ENCODE data around the gene POM121L2. TPM values are rescaled to one million over a fixed set of nuclear protein-coding genes. Genes with fewer than 3 reads are reported as not detected.

Gene POM121L2
- total and polyA plus RNA-seq, 4 donors = not detected

GRCh38 chr6:27312950-27313271 lies 838 bp upstream of the POM121L2 start:
- no peaks in the 10 kb centered on the region for H3K9me3 ChIP-seq (ENCODE audit: control insufficient read depth in 4 of 4, low read length in 3 of 4)
- DNase-seq (ENCODE audit: low spot score) = no peak
- peaks cover 5 to 8% (median 8%) of the 10 kb centered on the region in 4 donors for H3K4me1 ChIP-seq (ENCODE audit: control insufficient read depth in 4 of 4, insufficient read depth in 4 of 4, low read length in 3 of 4)
- peaks cover 5 to 18% (median 8%) of the 10 kb centered on the region in 4 donors for H3K27me3 ChIP-seq (ENCODE audit: control insufficient read depth in 4 of 4, insufficient read depth in 4 of 4, low read length in 3 of 4)
- TF ChIP-seq NR2F2 (IDR thresholded peaks at IDR 0.05) (no peak), RAD21 (IDR thresholded peaks at IDR 0.05) (no peak)
- H3K9ac ChIP-seq (ENCODE audit: low read depth in 1 of 2, low read length in 2 of 2) = no peak overlapping the region
- H3K4me3 ChIP-seq (ENCODE audit: low read depth in 1 of 3, low read length in 3 of 3) = peak overlapping the region in 1 of 3 donors; percentile 56
- no peaks in the 10 kb centered on the region for H3K36me3 ChIP-seq (ENCODE audit: control insufficient read depth in 4 of 4, insufficient read depth in 3 of 4, low read depth in 1 of 4, low read length in 3 of 4)
- H3K27ac ChIP-seq (ENCODE audit: low read depth in 1 of 2, low read length in 2 of 2) = no peak overlapping the region
- WGBS = 22% methylated on average over 8 of the region's 8 CpGs

GRCh38 chr6:27311806-27312145 lies 297 bp downstream of the POM121L2 start:
- Histone ChIP-seq H3K4me3 (ENCODE audit: low read depth in 1 of 3, low read length in 3 of 3) (peak overlapping the region in 1 of 3 donors; percentile 56), H3K36me3 (ENCODE audit: control insufficient read depth in 4 of 4, insufficient read depth in 3 of 4, low read depth in 1 of 4, low read length in 3 of 4) (no peaks in the 10 kb centered on the region), H3K27me3 (ENCODE audit: control insufficient read depth in 4 of 4, insufficient read depth in 4 of 4, low read length in 3 of 4) (peaks cover 5 to 20% (median 8%) of the 10 kb centered on the region in 4 donors), H3K9ac (ENCODE audit: low read depth in 1 of 2, low read length in 2 of 2) (no peak overlapping the region), H3K27ac (ENCODE audit: low read depth in 1 of 2, low read length in 2 of 2) (no peak overlapping the region), H3K9me3 (ENCODE audit: control insufficient read depth in 4 of 4, low read length in 3 of 4) (no peaks in the 10 kb centered on the region), H3K4me1 (ENCODE audit: control insufficient read depth in 4 of 4, insufficient read depth in 4 of 4, low read length in 3 of 4) (peaks cover 5 to 8% (median 8%) of the 10 kb centered on the region in 4 donors)
- TF ChIP-seq ZBTB33 (IDR thresholded peaks at IDR 0.05) (no peak), EGR1 (IDR thresholded peaks at IDR 0.05; ENCODE audit: low read depth in 2 of 2) (no peak), FOXA2 (IDR thresholded peaks at IDR 0.05) (no peak), HNF4A (conservative IDR thresholded peaks at IDR 0.05) (no peak), YY1 (IDR thresholded peaks at IDR 0.05) (no peak), NR2F2 (IDR thresholded peaks at IDR 0.05) (no peak), MAX (IDR thresholded peaks at IDR 0.05) (no peak)
- no peak for DNase-seq (ENCODE audit: low spot score)
- 21% methylated on average over 19 of the region's 19 CpGs for WGBS

GRCh38 chr6:27303613-27304272 lies 8.3 kb downstream of the POM121L2 start:
- Histone ChIP-seq H3K4me3 (ENCODE audit: low read depth in 1 of 3, low read length in 3 of 3) (no peak overlapping the region), H3K36me3 (ENCODE audit: control insufficient read depth in 4 of 4, insufficient read depth in 3 of 4, low read depth in 1 of 4, low read length in 3 of 4) (no peaks in the 10 kb centered on the region), H3K4me1 (ENCODE audit: control insufficient read depth in 4 of 4, insufficient read depth in 4 of 4, low read length in 3 of 4) (no peaks in the 10 kb centered on the region), H3K9me3 (ENCODE audit: control insufficient read depth in 4 of 4, low read length in 3 of 4) (peaks cover 3 to 10% (median 4%) of the 10 kb centered on the region in 4 donors), H3K9ac (ENCODE audit: low read depth in 1 of 2, low read length in 2 of 2) (no peak overlapping the region), H3K27ac (ENCODE audit: low read depth in 1 of 2, low read length in 2 of 2) (no peak overlapping the region), H3K27me3 (ENCODE audit: control insufficient read depth in 4 of 4, insufficient read depth in 4 of 4, low read length in 3 of 4) (peaks cover 2 to 18% (median 12%) of the 10 kb centered on the region in 4 donors)
- 40% methylated on average over 16 of the region's 16 CpGs for WGBS
- no peak for DNase-seq (ENCODE audit: low spot score)
- TF ChIP-seq ATF3 (IDR thresholded peaks at IDR 0.05) (no peak), REST (IDR thresholded peaks at IDR 0.05) (no peak), NR2F2 (IDR thresholded peaks at IDR 0.05) (no peak), RXRA (IDR thresholded peaks at IDR 0.05) (no peak), RAD21 (IDR thresholded peaks at IDR 0.05) (no peak), CTCF (IDR thresholded peaks at IDR 0.05; ENCODE audit: low read depth, low read length, missing input control) (no peak), TAF1 (conservative IDR thresholded peaks at IDR 0.05) (no peak), HNF4G (IDR thresholded peaks at IDR 0.05) (no peak), FOXA2 (IDR thresholded peaks at IDR 0.05) (no peak), GABPA (IDR thresholded peaks at IDR 0.05 in 1 of 2, conservative IDR thresholded peaks at IDR 0.05 in 1 of 2) (no peak), HNF4A (conservative IDR thresholded peaks at IDR 0.05) (no peak)
